Muscle layer of duodenum (tissue), 2 donors: ENCODE data around the gene INPP5E.

Experiments
- H3K27ac ChIP-seq: one replicate; pipeline ENCODE4 v1.7.0; 2013; ENCODE audit warnings: mild to moderate bottlenecking, low read length
- H3K27me3 ChIP-seq: one replicate; pipeline ENCODE4 v1.7.0; 2013; ENCODE audit warnings: low read depth, mild to moderate bottlenecking, control low read depth, low read length
- H3K36me3 ChIP-seq, 2 donors: one replicate each; pipeline ENCODE4 v1.7.0; 2013; ENCODE audit warnings: low read length in 2 of 2, control low read depth in 1 of 2, mild to moderate bottlenecking in 1 of 2; ENCODE audit not compliant: insufficient read depth in 2 of 2, control insufficient read depth in 1 of 2
- H3K4me1 ChIP-seq, 2 donors: one replicate each; pipeline ENCODE4 v1.7.0; 2013; ENCODE audit warnings: low read length in 2 of 2, mild to moderate bottlenecking in 2 of 2, control low read depth in 1 of 2, moderate library complexity in 1 of 2; ENCODE audit not compliant: insufficient read depth in 2 of 2, control insufficient read depth in 1 of 2
- H3K4me3 ChIP-seq, 2 donors: one replicate each; pipeline ENCODE4 v1.7.0; 2013; ENCODE audit warnings: low read length in 2 of 2, low read depth in 1 of 2, mild to moderate bottlenecking in 1 of 2
- H3K9me3 ChIP-seq, 2 donors: one replicate each; pipeline ENCODE4 v1.7.0; 2013; ENCODE audit warnings: low read length in 2 of 2, control low read depth in 1 of 2, mild to moderate bottlenecking in 1 of 2; ENCODE audit not compliant: control insufficient read depth in 1 of 2
- donor health status: healthy.

The INPP5E gene

DNA sequence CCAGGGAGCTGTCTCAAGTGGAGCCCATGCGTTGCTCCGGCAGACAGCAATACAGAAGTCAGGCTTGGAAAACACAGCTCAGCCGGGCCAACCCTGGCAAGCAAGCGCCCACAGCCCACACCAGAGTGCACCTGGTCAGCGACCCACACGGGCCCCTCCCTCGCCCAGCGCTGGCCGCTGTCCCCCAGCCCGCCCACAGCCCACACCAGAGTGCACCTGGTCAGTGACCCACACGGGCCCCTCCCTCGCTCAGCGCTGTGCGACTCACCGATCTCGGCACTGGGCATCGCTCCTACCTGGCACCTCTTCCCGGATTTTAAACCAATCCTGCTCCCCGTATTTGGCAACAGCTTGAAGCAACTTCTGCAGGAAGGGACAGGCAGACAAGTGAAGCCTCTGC is 52.4 kb downstream of the INPP5E start:
- no peaks in the 10 kb centered on the region for H3K9me3 ChIP-seq
- H3K27ac ChIP-seq, result no peak overlapping the region
- no peaks in the 10 kb centered on the region for H3K4me1 ChIP-seq
- peaks cover 51 to 87% of the 10 kb centered on the region in 2 donors for H3K36me3 ChIP-seq
- no peaks in the 10 kb centered on the region for H3K27me3 ChIP-seq
- H3K4me3 ChIP-seq, result no peak overlapping the region

- Histone ChIP-seq H3K27ac (no peak overlapping the region), H3K4me3 (no peak overlapping the region), H3K4me1 (no peaks in the 10 kb centered on the region), H3K27me3 (no peaks in the 10 kb centered on the region), H3K36me3 (peaks cover 40 to 87% of the 10 kb centered on the region in 2 donors), H3K9me3 (no peaks in the 10 kb centered on the region)
Measured at GRCh38 chr9:136386018-136386417, 53.6 kb downstream of the INPP5E start.

DNA sequence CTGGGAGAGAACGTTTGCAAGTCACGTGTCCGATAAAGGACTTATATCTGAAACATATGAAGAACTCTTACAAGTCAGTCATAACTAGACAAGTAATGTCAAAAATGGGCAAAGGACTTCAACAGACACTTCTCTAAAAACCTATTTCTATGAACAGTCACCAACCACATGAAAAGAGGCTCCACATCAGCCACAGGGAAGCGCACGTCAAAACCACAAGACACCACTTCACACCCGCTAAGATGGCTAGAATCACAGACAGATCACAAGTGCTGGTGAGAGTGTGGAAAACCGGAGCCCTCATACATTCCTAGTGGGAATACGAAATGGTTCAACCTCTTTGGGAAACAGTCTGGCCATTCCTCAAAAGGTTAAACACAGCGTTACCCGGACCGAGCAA is 54.6 kb downstream of the INPP5E start:
- H3K4me3 ChIP-seq, result no peak overlapping the region
- H3K27ac ChIP-seq, result no peak overlapping the region
- H3K9me3 ChIP-seq, result no peaks in the 10 kb centered on the region
- H3K4me1 ChIP-seq, result no peaks in the 10 kb centered on the region
- H3K36me3 ChIP-seq, result peaks cover 39 to 92% of the 10 kb centered on the region in 2 donors
- H3K27me3 ChIP-seq, result no peaks in the 10 kb centered on the region

DNA sequence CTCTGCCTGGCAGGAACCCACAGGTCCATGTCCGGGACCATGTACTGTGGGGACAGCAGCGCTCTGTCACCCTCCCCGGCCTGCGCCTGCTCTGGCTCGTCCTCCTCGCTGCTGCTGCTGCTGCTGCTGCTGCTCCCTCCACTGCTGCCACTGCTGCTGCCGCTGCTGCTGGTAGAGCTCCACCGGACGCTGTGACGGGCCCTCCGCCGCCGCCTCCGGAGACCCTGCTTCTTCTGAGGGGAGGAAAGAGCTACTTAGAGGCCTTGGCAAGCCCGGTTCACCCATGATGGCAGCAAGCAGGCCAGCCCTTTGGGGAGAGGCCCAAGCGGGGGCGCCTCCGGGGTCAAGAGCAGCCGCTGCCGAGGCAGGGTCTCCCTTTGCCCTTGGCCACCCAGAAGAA is 56.2 kb downstream of the INPP5E start:
- Histone ChIP-seq H3K36me3 (peaks cover 30 to 92% of the 10 kb centered on the region in 2 donors), H3K27me3 (no peaks in the 10 kb centered on the region), H3K9me3 (no peaks in the 10 kb centered on the region), H3K4me1 (no peaks in the 10 kb centered on the region), H3K27ac (no peak overlapping the region), H3K4me3 (no peak overlapping the region)

DNA sequence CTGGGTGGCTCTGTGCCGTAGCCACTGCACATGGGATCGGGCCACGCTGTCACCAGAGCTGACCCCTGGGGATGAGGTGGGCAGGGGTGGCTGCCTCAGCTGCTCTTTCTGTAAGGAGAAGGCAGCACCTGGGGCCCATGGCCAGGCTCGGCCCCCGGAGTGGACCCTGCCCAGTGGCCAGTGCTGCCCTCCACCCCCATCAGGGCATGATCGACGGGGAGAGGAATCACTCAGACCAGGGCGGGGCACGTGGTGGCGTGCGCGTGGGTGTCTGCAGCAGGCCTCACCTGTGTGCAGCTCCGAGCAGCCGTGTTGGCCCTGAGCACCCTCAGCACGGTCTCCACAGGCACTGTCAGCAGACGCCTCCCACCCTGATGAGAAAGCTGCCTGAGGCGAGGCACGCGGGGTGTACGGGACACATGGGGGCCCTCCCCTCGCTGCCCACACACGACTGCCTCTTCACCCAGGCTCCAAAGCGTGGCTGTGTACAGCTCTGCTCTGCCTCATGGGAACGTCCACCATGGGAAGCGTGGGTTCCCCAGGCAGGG is 57.6 kb downstream of the INPP5E start:
- H3K9me3 ChIP-seq, result no peaks in the 10 kb centered on the region
- H3K4me1 ChIP-seq, result no peaks in the 10 kb centered on the region
- no peak overlapping the region for H3K27ac ChIP-seq
- no peak overlapping the region for H3K4me3 ChIP-seq
- no peaks in the 10 kb centered on the region for H3K27me3 ChIP-seq
- peaks cover 21 to 84% of the 10 kb centered on the region in 2 donors for H3K36me3 ChIP-seq

DNA sequence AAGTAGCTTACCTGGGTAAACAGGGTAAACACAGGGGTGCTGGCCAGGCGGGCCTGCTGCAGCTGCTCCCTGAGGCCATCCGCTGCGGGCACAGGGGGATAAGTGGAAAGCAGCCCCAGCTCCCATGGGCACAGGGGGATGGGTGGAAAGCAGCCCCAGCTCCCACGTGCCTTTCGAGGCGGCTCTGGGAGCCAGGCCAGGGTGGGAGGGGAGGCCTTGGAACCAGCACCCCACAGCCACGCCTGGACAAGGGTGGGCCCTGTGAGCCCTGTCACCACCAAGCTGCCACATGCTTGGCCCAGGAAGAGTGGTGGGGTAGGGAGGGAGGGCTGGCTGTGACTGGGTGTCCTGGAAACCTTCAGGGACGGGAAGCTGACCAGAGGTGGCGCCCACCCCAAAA is 58.3 kb downstream of the INPP5E start:
- Histone ChIP-seq H3K9me3 (no peaks in the 10 kb centered on the region), H3K36me3 (peaks cover 21 to 81% of the 10 kb centered on the region in 2 donors), H3K27ac (no peak overlapping the region), H3K27me3 (no peaks in the 10 kb centered on the region), H3K4me3 (no peak overlapping the region), H3K4me1 (no peaks in the 10 kb centered on the region)

GRCh38 chr9:136380381-136380780 is 59.3 kb downstream of the INPP5E start:
- H3K4me3 ChIP-seq, result no peak overlapping the region
- no peaks in the 10 kb centered on the region for H3K9me3 ChIP-seq
- peaks cover 16 to 73% of the 10 kb centered on the region in 2 donors for H3K36me3 ChIP-seq
- H3K27ac ChIP-seq, result no peak overlapping the region
- no peaks in the 10 kb centered on the region for H3K27me3 ChIP-seq
- no peaks in the 10 kb centered on the region for H3K4me1 ChIP-seq

DNA sequence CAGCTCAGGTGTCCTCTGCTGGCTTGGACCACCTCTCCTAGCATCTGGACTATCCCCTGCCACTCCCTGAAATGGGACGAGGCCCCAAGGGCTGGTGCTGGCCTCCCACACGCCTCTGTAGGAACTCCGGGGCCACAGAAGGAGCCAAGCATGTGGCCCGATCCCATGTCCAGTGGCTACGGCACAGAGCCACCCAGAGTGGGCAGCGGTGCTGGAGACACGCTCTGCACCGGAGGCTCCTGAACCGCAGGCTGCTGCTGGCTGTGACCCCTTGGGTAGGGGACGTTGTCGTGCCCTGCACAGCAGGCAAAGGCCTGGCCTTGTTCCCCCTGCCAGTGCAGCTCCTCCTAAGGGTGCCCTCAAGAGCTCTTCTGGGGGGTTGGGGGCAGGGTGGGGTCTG is 59.8 kb downstream of the INPP5E start:
- no peak overlapping the region for H3K4me3 ChIP-seq
- H3K4me1 ChIP-seq, result no peaks in the 10 kb centered on the region
- H3K27ac ChIP-seq, result no peak overlapping the region
- no peaks in the 10 kb centered on the region for H3K9me3 ChIP-seq
- H3K27me3 ChIP-seq, result no peaks in the 10 kb centered on the region
- peaks cover 14 to 68% of the 10 kb centered on the region in 2 donors for H3K36me3 ChIP-seq

- H3K27ac ChIP-seq, result no peak overlapping the region
- no peaks in the 10 kb centered on the region for H3K27me3 ChIP-seq
- no peak overlapping the region for H3K4me3 ChIP-seq
- H3K36me3 ChIP-seq, result peaks cover 9 to 63% of the 10 kb centered on the region in 2 donors
- no peaks in the 10 kb centered on the region for H3K9me3 ChIP-seq
- H3K4me1 ChIP-seq, result no peaks in the 10 kb centered on the region
Measured at GRCh38 chr9:136379401-136379800, 60.2 kb downstream of the INPP5E start.

GRCh38 chr9:136379003-136379287 is 60.7 kb downstream of the INPP5E start:
- H3K4me1 ChIP-seq, result no peaks in the 10 kb centered on the region
- H3K36me3 ChIP-seq, result peaks cover 5 to 59% of the 10 kb centered on the region in 2 donors
- no peak overlapping the region for H3K27ac ChIP-seq
- no peaks in the 10 kb centered on the region for H3K9me3 ChIP-seq
- H3K4me3 ChIP-seq, result no peak overlapping the region
- no peaks in the 10 kb centered on the region for H3K27me3 ChIP-seq
